Gastroesophageal sphincter (tissue), 3 donors: ENCODE data around the gene RXFP4.

Experiments used
- POLR2A ChIP-seq, 2 donors: fragments of 450-650 bp; IDR thresholded peaks; one replicate each; pipeline ENCODE4 v1.6.1; 2017; ENCODE audit warnings: antibody characterized with exemption in 2 of 2, mild to moderate bottlenecking in 2 of 2, moderate library complexity in 1 of 2
- POLR2AphosphoS5 ChIP-seq: sonication (generic); formaldehyde crosslinking; IDR thresholded peaks from one replicate; pipeline ENCODE4 v1.6.1; 2017; ENCODE audit warnings: antibody characterized with exemption
- TF ChIP-seq, protein P1 (sequence below), 4 experiments: fragments of 200-600 bp in 2 of 4; fragments of 450-650 bp in 2 of 4; sonication (generic) in 1 of 4; IDR thresholded peaks; one replicate each; pipeline ENCODE4 v1.5.1; 2017 to 2019; ENCODE audit warnings: antibody characterized with exemption in 4 of 4, mild to moderate bottlenecking in 2 of 4, moderate library complexity in 2 of 4

GRCh38 chr1:155920717-155921116 is 20.7 kb upstream of the RXFP4 start:
- TF ChIP-seq, protein P1, sequence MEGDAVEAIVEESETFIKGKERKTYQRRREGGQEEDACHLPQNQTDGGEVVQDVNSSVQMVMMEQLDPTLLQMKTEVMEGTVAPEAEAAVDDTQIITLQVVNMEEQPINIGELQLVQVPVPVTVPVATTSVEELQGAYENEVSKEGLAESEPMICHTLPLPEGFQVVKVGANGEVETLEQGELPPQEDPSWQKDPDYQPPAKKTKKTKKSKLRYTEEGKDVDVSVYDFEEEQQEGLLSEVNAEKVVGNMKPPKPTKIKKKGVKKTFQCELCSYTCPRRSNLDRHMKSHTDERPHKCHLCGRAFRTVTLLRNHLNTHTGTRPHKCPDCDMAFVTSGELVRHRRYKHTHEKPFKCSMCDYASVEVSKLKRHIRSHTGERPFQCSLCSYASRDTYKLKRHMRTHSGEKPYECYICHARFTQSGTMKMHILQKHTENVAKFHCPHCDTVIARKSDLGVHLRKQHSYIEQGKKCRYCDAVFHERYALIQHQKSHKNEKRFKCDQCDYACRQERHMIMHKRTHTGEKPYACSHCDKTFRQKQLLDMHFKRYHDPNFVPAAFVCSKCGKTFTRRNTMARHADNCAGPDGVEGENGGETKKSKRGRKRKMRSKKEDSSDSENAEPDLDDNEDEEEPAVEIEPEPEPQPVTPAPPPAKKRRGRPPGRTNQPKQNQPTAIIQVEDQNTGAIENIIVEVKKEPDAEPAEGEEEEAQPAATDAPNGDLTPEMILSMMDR (IDR thresholded peaks at IDR 0.05): no peak
- TF ChIP-seq POLR2AphosphoS5: no peak
- no peak for TF ChIP-seq POLR2A (IDR thresholded peaks at IDR 0.05)
